OCI-LY7 (cell line): ENCODE results near the gene DISP2. TPM values are rescaled to one million over a fixed set of nuclear protein-coding genes. Genes with fewer than 3 reads are reported as not detected.

Source experiments
- BruUV-seq: library from RNA; stranded (reverse); fragments of 400-500 nt; replicated peaks from 2 replicates; lab custom pipeline; 2021; lab: Mats Ljungman, UMichigan
- CTCF ChIA-PET: fragments of 300-600 bp; sonication (Branson Sonifier 250); formaldehyde crosslinking; loops from one replicate; lab custom pipeline; 2022; ENCODE audit warnings: antibody characterized with exemption; ENCODE audit not compliant: unreplicated experiment; lab: Charles Lee
- POLR2A ChIA-PET: fragments of 300-600 bp; sonication (Branson Sonifier 250); formaldehyde crosslinking; loops from one replicate; lab custom pipeline; 2022; ENCODE audit warnings: antibody characterized with exemption; lab: Charles Lee
- DNase-seq: peaks from one replicate; pipeline ENCODE4 v3.0.0-alpha.2; 2015; ENCODE audit warnings: low spot score
- H2AFZ ChIP-seq: fragments of 200-600 bp; sonication (generic), shearing (Covaris generic); 2 replicates; pipeline ENCODE4 v1.6.1; 2014; ENCODE audit warnings: mild to moderate bottlenecking, antibody characterized with exemption, low read length, moderate library complexity
- H3K27ac ChIP-seq: fragments of 200-600 bp; sonication (generic); 2 replicates; pipeline ENCODE4 v1.5.1; 2014; ENCODE audit warnings: mixed run types, low read depth, mild to moderate bottlenecking, moderate library complexity, low read length, inconsistent platforms; ENCODE audit not compliant: poor library complexity, severe bottlenecking
- H3K36me3 ChIP-seq: fragments of 200-600 bp; sonication (generic); 2 replicates; pipeline ENCODE4 v1.6.1; 2014; ENCODE audit warnings: mild to moderate bottlenecking, antibody characterized with exemption, low read length, moderate library complexity, mixed read lengths; ENCODE audit not compliant: insufficient read depth
- H3K4me1 ChIP-seq: fragments of 200-600 bp; sonication (generic); 2 replicates; pipeline ENCODE4 v1.5.1; 2014; ENCODE audit warnings: mild to moderate bottlenecking, low read length; ENCODE audit not compliant: insufficient read depth, poor library complexity, severe bottlenecking
- H3K4me2 ChIP-seq: fragments of 200-600 bp; sonication (generic); 2 replicates; pipeline ENCODE4 v1.6.1; 2014; ENCODE audit warnings: mild to moderate bottlenecking, low read length
- H3K4me3 ChIP-seq: fragments of 200-600 bp; sonication (generic); 2 replicates; pipeline ENCODE4 v1.5.1; 2014; ENCODE audit warnings: mild to moderate bottlenecking, low read depth, low read length; ENCODE audit not compliant: poor library complexity, severe bottlenecking
- H3K79me2 ChIP-seq: fragments of 200-600 bp; sonication (generic); 2 replicates; pipeline ENCODE4 v1.6.1; 2016; ENCODE audit warnings: low read depth, mild to moderate bottlenecking, low read length, moderate library complexity, mixed read lengths; ENCODE audit not compliant: insufficient read depth
- H3K9me2 ChIP-seq: fragments of 200-600 bp; sonication (generic); 2 replicates; pipeline ENCODE4 v1.6.1; 2016; ENCODE audit warnings: mild to moderate bottlenecking, low read length, mixed read lengths; ENCODE audit not compliant: insufficient read depth
- H3K9me3 ChIP-seq: fragments of 200-600 bp; sonication (generic); 2 replicates; pipeline ENCODE4 v1.6.1; 2014; ENCODE audit warnings: mild to moderate bottlenecking, mixed run types, low read length, mixed read lengths
- H4K20me1 ChIP-seq: fragments of 200-600 bp; sonication (generic); 2 replicates; pipeline ENCODE4 v1.6.1; 2014; ENCODE audit warnings: mild to moderate bottlenecking, antibody characterized with exemption, low read length, moderate library complexity, mixed read lengths; ENCODE audit not compliant: insufficient read depth
- EZH2phosphoT487 ChIP-seq: fragments of 200-600 bp; sonication (generic); IDR thresholded peaks from 2 replicates; pipeline ENCODE4 v1.6.1; 2018; ENCODE audit warnings: low read depth, borderline replicate concordance, mild to moderate bottlenecking, mixed run types, antibody characterized with exemption, low read length, moderate library complexity, mixed read lengths
- intact Hi-C: fragments of 100-400 bp; cut with micrococcal nuclease; formaldehyde crosslinking; loops from one replicate; pipeline ENCODE4 v1.10.0; 2022; ENCODE audit not compliant: unreplicated experiment
- total RNA-seq, 2 experiments: library from RNA; depleted of rRNA in 1 of 2; stranded (reverse); fragments of >200 nt in 1 of 2; shearing (Covaris generic) in 1 of 2; gene quantifications; 2 replicates each; pipeline ENCODE4 v1.2.3, GENCODE V29; 2014 to 2022
- TF ChIP-seq, protein P1 (sequence below): fragments of 200-600 bp; sonication (generic); conservative IDR thresholded peaks from 2 replicates; pipeline ENCODE4 v1.5.1; 2014; ENCODE audit warnings: mild to moderate bottlenecking, antibody characterized with exemption, low read length, moderate library complexity, mixed read lengths

DISP2 gene
- total RNA-seq, 2 experiments from 2014 or later = 0.03 to 0.25 TPM

DNA sequence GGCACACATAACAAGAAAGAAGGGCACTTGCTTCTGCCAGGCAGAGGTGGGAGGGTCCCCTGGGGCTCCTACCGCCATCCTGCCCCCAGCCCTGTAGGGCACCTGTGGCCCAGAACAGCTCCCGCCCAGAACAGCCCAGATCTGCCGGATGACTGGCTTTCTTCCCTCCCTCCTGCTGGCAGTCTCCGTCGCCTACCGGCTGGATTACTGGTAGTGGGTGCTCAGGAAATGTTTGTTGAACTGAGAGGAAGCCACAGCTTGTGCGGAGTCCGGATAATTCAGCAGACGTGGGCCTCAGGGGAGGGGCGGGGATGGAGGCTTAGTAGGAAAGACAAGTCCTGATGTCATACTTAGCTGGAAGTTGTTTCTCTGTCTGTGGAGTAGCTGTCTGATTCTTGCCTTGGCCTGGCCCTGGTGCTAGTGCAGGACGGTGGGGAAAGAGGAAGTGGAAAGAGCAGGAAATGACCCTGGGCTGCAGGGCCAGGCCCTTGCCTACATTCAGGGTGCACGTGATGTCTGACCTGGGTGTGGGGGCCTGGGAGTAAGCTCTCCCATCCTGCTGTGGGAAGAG is 24.0 kb upstream of the DISP2 start:
- Histone ChIP-seq H3K4me3 (no peak overlapping the region), H3K36me3 (no peaks in the 10 kb centered on the region), H2AFZ (no peak overlapping the region), H3K9me3 (no peaks in the 10 kb centered on the region), H4K20me1 (no peaks in the 10 kb centered on the region), H3K27ac (no peak overlapping the region), H3K79me2 (no peaks in the 10 kb centered on the region), H3K4me2 (no peak overlapping the region), H3K4me1 (peaks cover 13% of the 10 kb centered on the region), H3K9me2 (no peaks in the 10 kb centered on the region)
- DNase-seq = peak; percentile 9
- no TSS peak for BruUV-seq
- intact Hi-C loops = no loop called here
- ChIA-PET CTCF (interaction anchor here (1.1 kb wide), 1 partner anchor 13 kb away, joined by 3 read pairs; no protein-coding TSS in a partner anchor), POLR2A (interaction anchor here (1.0 kb wide), 1 partner anchor 21 kb away, joined by 3 read pairs; no protein-coding TSS in a partner anchor)
- no peak for TF ChIP-seq EZH2phosphoT487
- TF ChIP-seq, protein P1, sequence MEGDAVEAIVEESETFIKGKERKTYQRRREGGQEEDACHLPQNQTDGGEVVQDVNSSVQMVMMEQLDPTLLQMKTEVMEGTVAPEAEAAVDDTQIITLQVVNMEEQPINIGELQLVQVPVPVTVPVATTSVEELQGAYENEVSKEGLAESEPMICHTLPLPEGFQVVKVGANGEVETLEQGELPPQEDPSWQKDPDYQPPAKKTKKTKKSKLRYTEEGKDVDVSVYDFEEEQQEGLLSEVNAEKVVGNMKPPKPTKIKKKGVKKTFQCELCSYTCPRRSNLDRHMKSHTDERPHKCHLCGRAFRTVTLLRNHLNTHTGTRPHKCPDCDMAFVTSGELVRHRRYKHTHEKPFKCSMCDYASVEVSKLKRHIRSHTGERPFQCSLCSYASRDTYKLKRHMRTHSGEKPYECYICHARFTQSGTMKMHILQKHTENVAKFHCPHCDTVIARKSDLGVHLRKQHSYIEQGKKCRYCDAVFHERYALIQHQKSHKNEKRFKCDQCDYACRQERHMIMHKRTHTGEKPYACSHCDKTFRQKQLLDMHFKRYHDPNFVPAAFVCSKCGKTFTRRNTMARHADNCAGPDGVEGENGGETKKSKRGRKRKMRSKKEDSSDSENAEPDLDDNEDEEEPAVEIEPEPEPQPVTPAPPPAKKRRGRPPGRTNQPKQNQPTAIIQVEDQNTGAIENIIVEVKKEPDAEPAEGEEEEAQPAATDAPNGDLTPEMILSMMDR = no peak

GRCh38 chr15:40334541-40334940 is 23.5 kb upstream of the DISP2 start:
- no peaks in the 10 kb centered on the region for H3K9me2 ChIP-seq
- H3K9me3 ChIP-seq = no peaks in the 10 kb centered on the region
- intact Hi-C loops = no loop called here
- CTCF ChIA-PET = interaction anchor here (1.1 kb wide), 1 partner anchor 14 kb away, joined by 3 read pairs; no protein-coding TSS in a partner anchor
- no peak overlapping the region for H3K4me2 ChIP-seq
- H3K36me3 ChIP-seq = no peaks in the 10 kb centered on the region
- H3K79me2 ChIP-seq = no peaks in the 10 kb centered on the region
- no TSS peak for BruUV-seq
- no peak for DNase-seq
- no peak overlapping the region for H2AFZ ChIP-seq
- H3K4me3 ChIP-seq = no peak overlapping the region
- H3K4me1 ChIP-seq = peaks cover 13% of the 10 kb centered on the region
- no peak overlapping the region for H3K27ac ChIP-seq
- TF ChIP-seq EZH2phosphoT487 = no peak
- TF ChIP-seq, protein P1 = no peak
- no peaks in the 10 kb centered on the region for H4K20me1 ChIP-seq
- POLR2A ChIA-PET = interaction anchor here (1.0 kb wide), 1 partner anchor 21 kb away, joined by 3 read pairs; no protein-coding TSS in a partner anchor
